ENCODE data around the gene HERPUD2. TPM values are rescaled to one million over a fixed set of nuclear protein-coding genes. Genes with fewer than 3 reads are reported as not detected.
"Not testable (repeated sequence)": the region's sequence is repeated elsewhere in the genome, so short reads cannot be mapped to it uniquely, and the experiment has no call there.

HERPUD2 gene
- total RNA-seq, 1 donor from 2014 or later: 21.2 TPM

GRCh38 chr7:35714862-35715261, 19.9 kb upstream of the HERPUD2 start:
- FAIRE-seq (no peak), DNase-seq (ENCODE audit: low spot score in 2 of 2) (no peak)

GRCh38 chr7:35714407-35714806, 19.5 kb upstream of the HERPUD2 start:
- FAIRE-seq (no peak), DNase-seq (ENCODE audit: low spot score in 2 of 2) (no peak)

- peak; percentile 67 for FAIRE-seq
- DNase-seq (ENCODE audit: low spot score in 2 of 2): no peak
These were observed 17.8 kb upstream of the HERPUD2 start for GRCh38 chr7:35712563-35713226.

- DNase-seq (ENCODE audit: low spot score in 2 of 2) (no peak), FAIRE-seq (no peak)
These were observed 12.5 kb upstream of the HERPUD2 start for GRCh38 chr7:35707422-35707821.

GRCh38 chr7:35705932-35706461, 11.1 kb upstream of the HERPUD2 start:
- DNase-seq (ENCODE audit: low spot score in 2 of 2) (no peak), FAIRE-seq (no peak)

- FAIRE-seq (no peak), DNase-seq (ENCODE audit: low spot score in 2 of 2) (no peak)
These were observed 9.3 kb upstream of the HERPUD2 start for GRCh38 chr7:35704261-35704660.

GRCh38 chr7:35702541-35702940, 7.6 kb upstream of the HERPUD2 start:
- DNase-seq (ENCODE audit: low spot score in 2 of 2) (no peak), FAIRE-seq (no peak)

- FAIRE-seq (no peak), DNase-seq (ENCODE audit: low spot score in 2 of 2) (no peak)
These were observed 6.5 kb upstream of the HERPUD2 start for GRCh38 chr7:35701287-35701900.

GRCh38 chr7:35700865-35701264, 5.9 kb upstream of the HERPUD2 start:
- no peak for DNase-seq (ENCODE audit: low spot score in 2 of 2)
- no peak for FAIRE-seq

GRCh38 chr7:35700333-35700732, 5.4 kb upstream of the HERPUD2 start:
- FAIRE-seq: no peak

GRCh38 chr7:35699796-35700305, 4.9 kb upstream of the HERPUD2 start:
- no peak for FAIRE-seq
- DNase-seq (ENCODE audit: low spot score in 2 of 2): no peak

More at GRCh38 chr7:35700333-35700732, 5.4 kb upstream of the HERPUD2 start:
- DNase-seq (ENCODE audit: low spot score in 2 of 2): no peak

GRCh38 chr7:35698382-35698781, 3.4 kb upstream of the HERPUD2 start:
- not testable (repeated sequence) for DNase-seq (ENCODE audit: low spot score in 2 of 2); FAIRE-seq

- DNase-seq (ENCODE audit: low spot score in 2 of 2) (no peak), FAIRE-seq (no peak)
These were observed 2.7 kb upstream of the HERPUD2 start for GRCh38 chr7:35697414-35698175.

GRCh38 chr7:35695987-35696386, 1.1 kb upstream of the HERPUD2 start:
- DNase-seq (ENCODE audit: low spot score in 2 of 2) (no peak), FAIRE-seq (no peak)

GRCh38 chr7:35695473-35695850, 527 bp upstream of the HERPUD2 start:
- FAIRE-seq (no peak), DNase-seq (ENCODE audit: low spot score in 2 of 2) (no peak)

- DNase-seq (ENCODE audit: low spot score in 2 of 2) (peak in 1 of 2 donors; percentile 28), FAIRE-seq (no peak)
These were observed 663 bp downstream of the HERPUD2 start for GRCh38 chr7:35694161-35694783.

- no peak for FAIRE-seq
- no peak for DNase-seq (ENCODE audit: low spot score in 2 of 2)
These were observed 3.1 kb downstream of the HERPUD2 start for GRCh38 chr7:35691827-35692307.

GRCh38 chr7:35691366-35691765, 3.6 kb downstream of the HERPUD2 start:
- no peak for FAIRE-seq
- no peak for DNase-seq (ENCODE audit: low spot score in 2 of 2)

GRCh38 chr7:35690614-35691013, 4.3 kb downstream of the HERPUD2 start:
- not testable (repeated sequence) for DNase-seq (ENCODE audit: low spot score in 2 of 2); FAIRE-seq

GRCh38 chr7:35685781-35686180, 9.2 kb downstream of the HERPUD2 start:
- no peak for FAIRE-seq

More at GRCh38 chr7:35685781-35686180, 9.2 kb downstream of the HERPUD2 start:
- no peak for DNase-seq (ENCODE audit: low spot score in 2 of 2)

Measured in frontal cortex (tissue), 4 donors.